HG03025 (cell line): ENCODE measurements around the gene FMN2.
"Not testable (repeated sequence)": the region's sequence is repeated elsewhere in the genome, so short reads cannot be mapped to it uniquely, and the experiment has no call there.

Experiments
- ATAC-seq: cut with Tn5 transposase; IDR thresholded peaks from one replicate; pipeline ENCODE4 v1.9.1; 2021; ENCODE audit warnings: mild to moderate bottlenecking, moderate library complexity; ENCODE audit not compliant: unreplicated experiment, low FRiP score

The FMN2 gene

DNA sequence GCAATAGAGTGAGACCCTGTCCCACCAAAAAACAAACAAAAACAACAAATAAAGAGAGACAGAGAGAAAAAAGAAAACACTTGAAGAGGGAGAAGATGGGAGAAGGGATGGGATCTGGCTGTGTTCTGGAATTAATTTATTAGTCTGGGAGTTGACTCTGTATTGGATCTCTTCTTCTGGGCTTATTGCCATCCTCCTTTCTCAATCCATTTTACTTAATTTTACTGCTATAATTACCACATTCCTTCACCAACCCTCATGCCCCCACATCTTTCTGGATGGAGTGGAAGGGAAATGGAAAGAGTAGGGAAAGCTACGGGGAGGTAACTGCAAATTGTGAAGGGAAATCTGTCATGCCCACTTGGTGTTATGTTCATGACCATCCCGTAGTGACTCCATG, 42.9 kb downstream of the FMN2 start:
- no peak for ATAC-seq

DNA sequence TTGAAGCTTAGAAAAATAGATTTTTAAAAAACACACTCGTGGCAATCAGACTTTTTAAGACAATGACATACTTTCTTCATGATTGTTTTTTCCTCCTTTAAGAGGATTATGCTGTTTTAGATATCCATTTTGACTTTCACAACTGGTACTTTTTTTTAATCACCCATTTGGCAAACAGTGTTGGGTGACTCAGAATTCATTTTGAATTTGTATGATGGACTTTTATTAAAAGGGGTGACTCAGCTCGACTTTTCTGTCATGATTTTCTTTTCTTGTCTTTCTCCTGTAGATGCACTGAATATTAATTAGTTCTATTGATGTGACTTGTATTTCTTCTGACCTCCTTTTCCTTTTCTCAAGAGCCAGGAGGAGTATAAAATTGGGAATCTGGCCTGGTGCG, 44.7 kb downstream of the FMN2 start:
- ATAC-seq: no peak

DNA sequence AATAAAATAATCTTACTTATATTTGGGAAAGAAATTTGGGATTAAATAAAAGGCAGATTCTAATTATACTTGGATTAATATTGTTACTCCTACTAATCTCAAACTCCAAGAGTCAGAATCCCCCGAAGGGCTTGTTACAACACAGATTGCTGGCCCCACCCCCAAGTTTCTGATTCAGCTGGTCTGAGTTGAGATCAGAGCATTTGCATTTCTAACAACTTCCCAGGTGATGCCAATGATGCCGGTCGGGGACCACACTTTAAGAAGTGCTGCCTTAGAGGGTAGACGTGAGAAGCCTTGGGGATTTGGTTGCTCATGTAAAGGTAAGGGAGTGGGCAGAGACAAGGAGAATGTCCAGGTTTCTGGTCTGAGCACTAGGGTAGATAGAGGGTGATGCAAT, 47.2 kb downstream of the FMN2 start:
- no peak for ATAC-seq

DNA sequence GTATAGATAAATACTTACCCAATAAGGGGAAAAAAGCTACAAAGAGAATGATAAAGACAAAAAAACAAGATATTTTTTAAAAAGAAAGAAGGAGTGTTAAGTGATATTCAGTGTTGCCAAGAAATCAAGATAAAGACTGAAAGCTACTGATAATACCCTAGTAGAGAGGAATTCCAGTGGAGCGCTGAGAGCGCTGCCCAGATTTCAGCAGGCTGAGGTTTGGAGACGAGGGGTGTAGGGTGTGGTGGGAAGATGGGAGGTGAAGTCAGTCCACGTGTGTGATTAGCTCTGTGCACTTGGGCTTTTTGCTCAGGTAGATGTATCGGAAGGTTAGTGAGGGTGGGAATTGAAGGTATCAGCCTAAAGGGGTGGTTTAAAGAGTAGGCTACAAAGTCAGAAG, 47.8 kb downstream of the FMN2 start:
- ATAC-seq: no peak

- ATAC-seq: no peak
These were observed 53.4 kb downstream of the FMN2 start for GRCh38 chr1:240145120-240145519.

DNA sequence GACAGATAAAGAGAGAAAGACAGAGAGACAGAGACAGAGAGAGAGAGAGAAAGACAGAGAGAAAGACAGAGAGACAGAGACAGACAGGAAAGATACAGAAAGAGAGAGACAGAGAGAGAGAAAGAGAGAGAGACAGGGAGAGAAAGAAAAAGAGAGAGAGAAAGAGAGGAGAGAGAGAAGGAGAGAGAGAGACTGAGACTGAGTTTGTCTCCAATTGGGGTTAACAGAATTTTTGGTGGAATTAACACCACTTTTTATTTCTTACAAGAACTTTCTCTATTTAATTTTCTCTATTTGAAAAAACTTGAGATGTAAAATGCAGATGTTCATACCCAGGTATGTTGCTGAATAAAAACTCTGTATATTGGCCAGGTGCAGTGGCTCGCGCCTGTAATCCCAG, 56.6 kb downstream of the FMN2 start:
- no peak for ATAC-seq

GRCh38 chr1:240149484-240150094, 57.9 kb downstream of the FMN2 start:
- no peak for ATAC-seq

DNA sequence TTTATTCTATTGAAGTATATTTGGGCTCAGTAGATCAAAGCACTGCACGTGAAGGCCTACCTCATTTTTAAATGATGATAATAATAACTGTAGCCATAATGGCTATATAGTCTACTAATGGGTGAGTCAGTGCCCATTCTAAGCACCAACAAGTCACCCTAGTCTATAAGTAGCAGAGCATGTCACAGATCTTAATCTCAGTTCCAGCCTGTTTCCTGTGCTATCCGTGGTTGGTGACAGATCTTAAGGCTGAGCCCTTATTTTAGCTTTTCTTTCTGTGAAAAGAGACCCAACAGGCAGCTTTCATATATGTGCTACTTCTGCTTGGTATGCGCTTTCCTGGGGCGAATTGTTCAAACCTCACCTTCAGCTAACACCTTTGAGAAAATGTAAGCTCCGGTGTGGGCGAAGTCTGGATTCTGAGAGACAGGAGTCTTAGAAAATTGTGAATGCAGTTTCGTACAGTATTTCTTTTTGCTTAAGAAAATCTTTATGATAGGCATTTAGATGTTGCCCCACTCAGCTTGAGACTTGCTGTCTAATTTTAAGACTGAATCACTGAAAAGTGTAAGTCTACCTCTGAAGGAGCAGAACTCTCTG, 59.6 kb downstream of the FMN2 start:
- no peak for ATAC-seq

DNA sequence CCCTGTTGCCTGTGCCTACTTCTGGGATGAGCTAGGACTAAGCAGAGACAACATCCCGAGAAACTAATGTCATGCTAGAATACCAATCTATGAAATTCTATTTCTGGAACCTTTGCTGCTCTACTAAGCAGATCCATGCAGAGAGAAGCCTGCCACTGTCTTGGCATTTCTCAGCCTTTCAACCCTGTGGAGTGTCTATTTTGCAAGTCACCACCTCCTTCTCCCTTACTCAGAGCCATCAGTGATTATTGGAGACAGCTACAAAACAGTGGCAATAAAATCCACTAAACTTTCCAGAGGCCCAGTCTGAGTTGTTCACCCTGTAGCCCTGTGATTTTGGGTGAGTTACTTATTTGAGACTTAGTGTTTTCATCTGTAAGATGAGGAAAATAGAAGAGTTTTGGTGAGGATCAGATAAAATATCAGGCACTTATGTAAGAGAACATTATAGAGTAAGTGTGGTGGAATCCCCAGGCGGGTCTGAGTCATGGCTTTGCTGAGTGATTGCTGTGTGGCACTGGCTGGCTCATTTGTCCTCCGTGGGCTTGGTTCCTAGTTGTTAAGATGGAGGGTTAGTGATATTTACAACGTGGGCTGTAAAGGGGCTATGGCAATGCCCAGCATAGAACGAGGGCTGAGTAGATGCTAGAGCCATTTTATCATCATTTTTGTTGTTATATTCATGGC, 61.1 kb downstream of the FMN2 start:
- no peak for ATAC-seq

GRCh38 chr1:240155605-240156004, 63.9 kb downstream of the FMN2 start:
- ATAC-seq: no peak

DNA sequence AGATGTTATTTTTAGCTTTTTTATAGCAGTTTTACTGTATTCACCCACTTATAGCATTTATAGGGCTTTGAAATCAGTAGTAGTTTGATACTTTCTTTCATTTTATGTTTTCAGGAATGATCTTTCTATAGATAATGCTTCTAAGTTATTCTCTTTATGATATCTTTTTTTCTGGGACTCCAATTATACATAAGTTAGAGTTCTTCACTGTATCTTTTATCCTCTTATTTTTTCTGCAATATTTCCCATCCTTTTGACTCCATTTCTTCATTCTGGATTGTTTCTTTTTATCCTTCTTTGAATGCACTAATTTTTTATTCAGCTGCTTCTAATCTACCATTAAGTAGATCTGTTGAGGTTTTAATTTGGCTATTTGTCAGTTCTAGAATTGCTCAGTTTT, 73.1 kb downstream of the FMN2 start:
- no peak for ATAC-seq

DNA sequence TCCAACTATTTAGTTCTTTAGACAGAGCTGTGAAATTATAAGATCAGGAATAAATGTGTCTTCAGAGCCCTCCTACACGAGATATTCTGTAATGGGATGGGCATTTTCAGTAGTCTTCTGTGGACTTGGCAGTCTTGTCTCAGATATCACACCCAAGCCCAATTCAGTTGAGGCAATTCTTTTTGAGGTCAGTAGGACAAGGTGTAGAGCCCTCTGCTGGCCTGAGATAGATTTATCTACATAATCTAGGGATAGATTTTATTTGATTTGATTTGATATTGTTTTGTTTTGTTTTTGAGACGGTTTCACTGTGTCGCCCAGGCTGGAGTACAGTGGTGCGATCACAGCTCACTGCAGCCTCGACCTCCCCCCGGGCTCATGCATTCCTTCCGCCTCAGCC, 77.5 kb downstream of the FMN2 start:
- ATAC-seq: no peak

GRCh38 chr1:240170266-240170665, 78.6 kb downstream of the FMN2 start:
- ATAC-seq: no peak

GRCh38 chr1:240170806-240171205, 79.1 kb downstream of the FMN2 start:
- no peak for ATAC-seq

DNA sequence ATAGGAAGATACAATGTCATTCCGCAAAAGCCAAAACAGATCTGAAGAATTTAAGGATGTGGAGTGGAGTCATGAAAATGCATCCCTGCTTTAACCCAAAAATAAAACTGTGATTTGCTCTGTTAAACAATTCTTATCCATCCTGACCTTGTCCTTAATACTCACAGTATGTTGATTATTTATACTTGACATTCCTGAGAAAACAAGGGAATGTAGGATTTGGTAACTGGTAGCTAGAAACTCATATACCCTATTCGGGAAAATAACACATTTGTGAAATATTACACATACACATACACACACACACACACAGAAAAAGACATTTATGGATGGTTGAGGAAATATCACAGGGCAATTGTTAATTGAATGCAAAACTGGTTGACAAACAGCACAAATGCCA, 80.2 kb downstream of the FMN2 start:
- ATAC-seq: no peak

DNA sequence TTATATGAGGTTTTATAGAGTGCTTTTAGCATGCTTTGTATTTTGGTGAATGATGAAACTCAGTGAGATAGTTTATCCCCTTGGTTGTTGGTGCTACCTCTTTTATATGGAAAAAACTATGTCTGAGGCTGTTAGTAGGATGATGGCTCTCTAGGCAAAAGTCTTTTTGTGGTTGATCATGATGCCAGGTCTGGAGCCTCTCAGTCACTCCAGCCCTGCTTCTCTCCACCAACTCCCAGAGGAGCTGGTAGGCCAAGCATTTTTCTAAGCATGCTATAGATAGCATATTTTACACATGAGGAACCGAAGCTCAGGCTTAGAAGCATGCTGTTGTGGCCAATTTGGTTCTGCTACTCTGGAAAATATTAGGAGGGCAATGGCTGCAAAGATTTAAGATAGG, 82.2 kb downstream of the FMN2 start:
- no peak for ATAC-seq

- no peak for ATAC-seq
These were observed 83.1 kb downstream of the FMN2 start for GRCh38 chr1:240174734-240175133.

DNA sequence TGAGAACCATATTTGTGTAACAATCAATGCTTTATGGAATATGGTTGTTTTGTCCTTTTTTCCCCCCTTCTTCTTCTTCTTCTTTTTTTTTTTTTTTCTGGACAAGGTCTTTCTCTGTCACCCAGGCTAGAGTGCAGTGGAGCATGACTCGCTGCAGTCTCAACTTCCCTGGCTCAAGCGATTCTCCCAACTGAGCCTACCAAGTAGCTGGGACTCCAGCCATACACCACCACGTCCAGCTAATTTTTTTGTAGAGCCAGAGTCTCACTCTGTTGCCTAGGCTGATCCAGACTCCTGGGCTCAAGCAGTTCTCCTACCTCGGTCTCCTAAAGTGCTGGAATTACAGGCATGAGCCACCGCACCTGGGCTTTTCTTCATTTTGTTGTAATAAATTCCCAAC, 86.7 kb downstream of the FMN2 start:
- no peak for ATAC-seq

DNA sequence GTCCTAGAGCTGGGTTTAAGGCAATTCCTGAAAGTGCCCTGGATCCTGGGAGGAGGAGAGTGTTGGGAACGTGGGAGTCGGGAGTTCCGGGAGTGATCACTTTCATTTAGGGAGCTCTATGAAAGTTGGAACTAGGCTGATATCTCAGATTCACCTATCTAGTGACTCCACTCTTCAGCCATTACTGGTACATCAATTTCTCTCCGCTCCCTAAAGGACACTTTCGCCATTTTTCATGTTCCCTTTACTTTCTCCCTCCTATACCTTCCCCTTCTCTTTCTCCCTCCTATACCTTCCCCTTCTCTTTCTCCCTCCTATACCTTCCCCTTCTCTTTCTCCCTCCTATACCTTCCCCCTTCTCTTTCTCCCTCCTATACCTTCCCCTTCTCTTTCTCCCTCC, 93.0 kb downstream of the FMN2 start:
- not testable (repeated sequence) for ATAC-seq

DNA sequence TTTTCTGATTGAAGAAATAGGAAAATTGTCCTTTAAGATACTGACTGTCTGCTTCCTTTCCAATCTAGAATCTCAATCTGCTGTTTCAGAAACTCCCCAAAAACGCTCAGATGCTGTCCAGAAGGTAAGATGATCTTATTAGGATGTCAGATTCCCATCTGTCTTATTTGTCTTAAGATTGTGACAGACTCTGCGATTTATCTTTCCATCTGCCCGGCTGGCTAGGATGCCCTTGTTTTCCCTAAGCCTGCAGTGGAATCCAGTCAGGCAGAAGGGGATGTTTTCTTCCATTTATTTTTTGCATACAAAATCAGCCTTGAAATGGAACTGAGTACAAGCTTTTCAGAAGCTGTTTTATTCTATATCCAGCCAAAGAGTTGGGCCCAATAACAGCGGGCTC, 96.5 kb downstream of the FMN2 start:
- ATAC-seq: no peak

DNA sequence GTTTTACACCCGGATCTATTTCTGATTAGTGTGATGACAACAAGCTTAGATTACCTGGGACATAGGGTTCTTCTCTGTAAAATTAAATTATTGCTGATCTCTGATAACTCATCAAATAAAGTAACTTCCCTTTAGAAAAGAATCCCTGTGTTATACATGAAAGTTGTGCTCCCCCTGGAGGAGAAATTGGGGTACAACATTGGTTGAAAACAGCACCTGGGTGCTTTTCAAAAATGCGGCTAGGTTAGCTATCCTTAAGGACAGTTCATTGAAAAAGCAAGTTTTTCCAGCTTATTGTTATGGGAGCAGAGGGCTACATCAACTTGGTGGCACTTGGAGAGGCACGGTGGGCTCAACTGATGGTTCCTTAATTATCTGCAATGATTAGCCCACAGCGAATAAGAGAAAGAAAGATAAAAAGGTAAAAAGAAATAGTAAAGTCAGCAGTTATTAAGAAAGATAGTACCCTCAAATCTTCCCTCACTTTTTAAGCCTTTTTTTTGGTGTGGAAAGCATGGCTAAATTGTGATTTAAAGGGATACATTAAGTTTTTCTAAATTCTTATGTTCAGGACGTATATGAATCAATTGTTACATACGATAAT, 97.8 kb downstream of the FMN2 start:
- ATAC-seq: peak; percentile 68

DNA sequence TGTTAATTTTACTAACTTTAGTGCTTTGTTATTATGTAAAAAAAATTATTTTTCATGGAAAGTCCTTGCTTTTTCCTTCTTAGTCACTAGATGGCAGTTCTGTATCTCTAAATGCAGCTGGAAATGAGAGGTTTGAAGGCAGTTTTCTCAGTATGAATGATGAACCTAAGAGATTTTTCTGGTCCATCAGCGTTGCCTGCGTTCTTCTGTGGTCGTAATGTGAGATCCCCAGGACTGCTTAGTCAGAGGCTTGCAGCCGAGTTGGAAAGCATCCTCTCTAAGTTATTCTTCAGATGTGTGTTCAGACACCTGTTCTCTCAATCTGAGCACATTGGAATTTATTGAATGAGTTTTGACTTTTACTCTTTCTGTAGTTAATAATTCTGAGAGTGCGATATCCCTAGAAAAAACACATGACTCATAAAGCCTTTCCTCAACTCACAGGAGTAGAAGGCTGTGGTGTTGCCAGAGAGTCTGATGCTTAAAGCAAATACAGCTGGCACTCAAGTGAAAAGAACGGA, 99.3 kb downstream of the FMN2 start:
- no peak for ATAC-seq
